ENCODE results near the gene MINDY4. TPM values are rescaled to one million over a fixed set of nuclear protein-coding genes. Genes with fewer than 3 reads are reported as not detected.

Gene MINDY4
- total RNA-seq, 2 donors from 2014 or later = 13.9 to 18.4 TPM

DNA sequence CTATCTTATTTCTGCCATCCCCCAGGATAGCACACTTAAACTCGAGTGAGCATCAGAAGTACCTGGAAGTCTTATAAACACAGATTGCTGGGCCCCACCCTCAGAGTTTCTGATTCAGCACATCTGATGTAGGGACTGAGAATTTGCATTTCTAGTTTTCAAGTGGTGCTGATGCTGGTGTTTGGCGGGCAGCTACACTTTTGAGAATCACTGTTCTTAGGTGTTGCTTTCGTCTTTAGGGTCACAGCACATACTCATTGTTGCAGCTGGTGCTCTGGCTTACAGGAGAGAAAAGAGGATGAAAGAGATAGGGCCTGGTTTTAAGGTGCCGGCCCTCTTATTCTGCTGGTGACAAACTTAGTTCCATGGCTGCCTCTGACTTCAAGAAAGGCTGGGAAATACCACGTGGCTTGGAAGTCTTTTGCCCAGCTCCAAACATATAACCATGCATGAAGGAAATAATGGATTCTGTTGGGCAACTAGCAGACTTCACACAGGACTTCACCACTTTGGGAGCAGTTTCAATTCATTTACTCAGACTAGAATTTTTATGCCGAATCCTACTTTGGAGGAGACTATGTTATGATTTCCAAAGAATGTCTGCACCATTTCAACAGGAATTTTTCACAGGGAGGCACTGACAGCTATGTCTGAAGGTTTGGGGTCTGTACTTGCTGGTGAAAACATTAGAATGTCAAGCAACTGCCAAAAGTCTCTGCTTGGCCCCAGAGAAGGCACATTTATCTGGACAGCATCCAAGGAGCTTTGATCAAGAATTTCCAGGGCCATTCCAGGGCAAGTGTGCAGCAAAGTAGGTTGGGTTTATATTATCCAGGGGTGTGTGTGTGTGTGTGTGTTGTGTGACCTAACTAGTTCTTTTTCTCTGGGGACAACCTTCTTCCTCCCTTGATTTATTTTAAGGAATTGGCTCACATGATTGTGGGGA is 6.9 kb upstream of the MINDY4 start:
- no peak for DNase-seq (ENCODE audit: low spot score)
- intact Hi-C loops (cut with DNase I) = no loop called here

- DNase-seq (ENCODE audit: low spot score) = no peak
- intact Hi-C loops (cut with DNase I) = no loop called here
Observed at GRCh38 chr7:30765408-30765807, 5.8 kb upstream of the MINDY4 start.

- no peak for DNase-seq (ENCODE audit: low spot score)
- intact Hi-C loops (cut with DNase I) = no loop called here
Observed at GRCh38 chr7:30770845-30771173, 408 bp upstream of the MINDY4 start.

- DNase-seq (ENCODE audit: low spot score) = no peak
- intact Hi-C loops (cut with DNase I) = no loop called here
Observed at GRCh38 chr7:30771880-30772425, 736 bp downstream of the MINDY4 start.

DNA sequence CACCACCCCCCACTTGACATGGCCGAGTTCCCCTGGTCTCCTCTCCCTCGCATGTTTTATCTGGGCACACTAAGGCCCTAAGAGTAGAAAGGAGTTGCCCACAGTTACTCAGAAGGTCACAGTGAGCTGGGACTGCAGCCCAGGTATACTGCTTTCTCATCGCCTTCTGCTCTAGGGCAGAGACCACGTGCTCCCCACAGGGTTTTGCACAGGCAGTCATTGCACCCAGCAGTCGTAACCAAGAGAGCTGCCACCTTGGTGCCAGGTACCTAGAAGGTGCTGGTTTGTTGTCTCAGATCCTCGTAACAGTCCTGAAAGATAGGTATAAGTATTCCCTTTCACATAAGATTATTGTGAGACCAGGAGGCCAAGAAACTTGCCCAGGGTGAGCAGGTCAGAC is 1.8 kb downstream of the MINDY4 start:
- intact Hi-C loops (cut with DNase I) = no loop called here
- no peak for DNase-seq (ENCODE audit: low spot score)

- intact Hi-C loops (cut with DNase I) = no loop called here
- DNase-seq (ENCODE audit: low spot score) = no peak
Observed at GRCh38 chr7:30775992-30776391, 4.8 kb downstream of the MINDY4 start.

- intact Hi-C loops (cut with DNase I) = no loop called here
- no peak for DNase-seq (ENCODE audit: low spot score)
Observed at GRCh38 chr7:30776971-30777370, 5.8 kb downstream of the MINDY4 start.

- intact Hi-C loops (cut with DNase I) = no loop called here
- no peak for DNase-seq (ENCODE audit: low spot score)
Observed at GRCh38 chr7:30778255-30779025, 7.2 kb downstream of the MINDY4 start.

DNA sequence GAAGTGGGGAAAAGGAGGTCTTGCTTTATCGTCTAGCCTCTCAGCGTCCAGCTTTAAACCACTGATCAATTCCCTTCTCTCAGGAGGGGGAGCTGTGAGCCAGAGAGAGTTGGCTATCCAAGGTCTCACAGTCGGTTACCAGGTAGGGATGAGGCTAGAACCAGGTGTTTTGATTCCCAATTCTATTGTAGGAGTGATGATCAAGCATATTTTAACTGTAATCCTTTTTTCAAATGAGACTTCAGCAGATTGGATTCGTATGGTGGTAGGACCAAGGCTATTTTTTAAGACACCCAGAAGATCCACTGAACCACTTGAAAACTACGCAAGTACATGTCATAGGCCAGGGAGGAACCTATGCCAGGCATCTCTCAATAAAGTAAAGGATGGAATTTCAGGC is 8.4 kb downstream of the MINDY4 start:
- no peak for DNase-seq (ENCODE audit: low spot score)
- intact Hi-C loops (cut with DNase I) = no loop called here

DNA sequence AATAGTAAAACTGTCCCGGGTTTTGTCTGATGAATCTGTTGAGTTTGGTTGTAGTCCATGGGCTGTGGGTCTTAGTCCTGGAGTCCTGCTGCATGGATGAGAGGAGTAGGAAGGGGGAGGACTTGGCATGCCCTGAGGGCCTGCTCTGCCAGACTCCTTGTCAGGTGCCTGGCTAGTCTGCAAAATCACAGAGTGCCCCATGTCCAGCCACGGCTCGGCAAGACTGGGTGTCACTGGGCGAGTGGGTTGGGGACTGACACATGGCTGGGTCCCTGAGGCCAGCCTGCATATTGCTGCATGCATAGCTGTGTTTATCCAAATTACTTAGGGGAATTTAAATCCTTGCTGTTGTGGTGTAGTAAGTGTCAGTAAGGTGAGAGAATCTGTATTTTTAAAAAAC is 9.7 kb downstream of the MINDY4 start:
- intact Hi-C loops (cut with DNase I) = no loop called here
- DNase-seq (ENCODE audit: low spot score) = no peak

- DNase-seq (ENCODE audit: low spot score) = no peak
- intact Hi-C loops (cut with DNase I) = no loop called here
Observed at GRCh38 chr7:30782690-30783089, 11.5 kb downstream of the MINDY4 start.

DNA sequence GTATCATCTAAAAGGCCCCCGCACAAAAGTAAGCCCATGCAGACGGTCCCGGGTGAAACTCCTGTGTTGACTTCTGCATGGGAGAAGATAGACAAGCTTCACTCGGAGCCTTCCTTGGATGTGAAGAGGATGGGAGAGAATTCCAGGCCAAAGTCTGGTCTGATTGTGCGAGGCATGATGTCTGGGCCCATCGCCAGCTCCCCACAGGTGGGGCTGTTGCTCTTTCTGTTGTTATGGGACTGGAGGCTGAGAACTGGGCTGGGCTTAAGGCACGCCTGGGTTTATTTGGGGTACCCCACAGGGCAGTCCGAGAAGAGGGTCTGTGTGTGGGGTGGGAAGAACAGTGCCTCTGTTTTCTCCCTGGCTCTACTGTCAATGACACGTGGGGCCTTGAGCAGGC is 14.6 kb downstream of the MINDY4 start:
- DNase-seq (ENCODE audit: low spot score) = no peak
- intact Hi-C loops (cut with DNase I) = no loop called here

DNA sequence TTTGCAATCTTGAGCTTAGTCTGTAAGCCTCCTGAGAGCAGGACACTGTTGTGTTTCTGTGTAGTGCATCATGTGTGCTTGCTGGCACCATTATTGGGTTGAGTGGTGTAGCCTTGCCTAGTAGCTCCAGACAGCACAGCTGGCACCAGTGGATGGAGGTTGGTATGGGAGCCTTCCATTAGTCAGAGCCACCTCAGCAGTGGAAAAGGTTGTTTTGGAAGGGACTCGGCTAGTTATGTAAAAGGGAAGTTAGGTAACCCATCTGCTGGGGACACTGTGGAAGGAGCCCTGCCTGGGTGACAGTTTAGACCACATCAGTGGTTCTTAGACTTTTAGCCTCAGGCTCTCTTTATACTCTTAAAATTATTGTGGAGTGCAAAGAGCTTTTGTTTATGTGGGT is 16.3 kb downstream of the MINDY4 start:
- intact Hi-C loops (cut with DNase I) = no loop called here

DNA sequence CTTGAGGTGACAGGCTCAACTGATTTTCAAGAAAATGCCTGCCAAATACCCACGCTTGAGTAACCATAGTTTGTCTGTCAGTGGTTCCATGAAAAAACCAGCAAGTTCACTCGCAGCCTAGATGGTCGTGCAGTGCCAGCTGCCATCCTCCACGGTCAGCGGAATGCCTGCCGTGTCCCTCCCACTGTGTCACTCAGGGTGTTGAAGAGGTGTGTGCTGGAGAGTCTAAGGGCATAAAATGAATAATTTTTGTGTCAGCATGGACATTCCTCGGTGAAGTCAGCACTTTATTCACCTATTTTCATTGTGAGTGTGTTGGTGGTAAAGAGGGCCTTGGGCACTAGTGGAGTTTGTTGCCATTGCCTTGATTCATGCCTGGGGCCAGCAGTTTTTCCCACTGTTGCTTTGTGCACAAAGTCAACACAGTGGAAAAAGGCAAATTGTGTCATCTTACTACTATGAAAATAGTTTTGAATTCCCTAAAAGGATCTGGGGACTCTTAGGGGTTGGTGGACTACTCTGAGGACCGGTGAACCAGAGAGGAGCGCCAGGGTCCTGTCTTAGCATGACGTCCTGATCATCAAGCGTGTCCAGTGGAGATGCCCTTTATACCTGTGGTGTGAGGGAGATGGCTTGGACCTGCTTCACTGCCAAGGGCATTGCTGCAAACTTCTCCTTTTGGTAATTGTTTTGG is 17.6 kb downstream of the MINDY4 start:
- no peak for DNase-seq (ENCODE audit: low spot score)
- intact Hi-C loops (cut with DNase I) = no loop called here

More for the DNA sequence above, 16.3 kb downstream of the MINDY4 start:
- DNase-seq (ENCODE audit: low spot score) = no peak

DNA sequence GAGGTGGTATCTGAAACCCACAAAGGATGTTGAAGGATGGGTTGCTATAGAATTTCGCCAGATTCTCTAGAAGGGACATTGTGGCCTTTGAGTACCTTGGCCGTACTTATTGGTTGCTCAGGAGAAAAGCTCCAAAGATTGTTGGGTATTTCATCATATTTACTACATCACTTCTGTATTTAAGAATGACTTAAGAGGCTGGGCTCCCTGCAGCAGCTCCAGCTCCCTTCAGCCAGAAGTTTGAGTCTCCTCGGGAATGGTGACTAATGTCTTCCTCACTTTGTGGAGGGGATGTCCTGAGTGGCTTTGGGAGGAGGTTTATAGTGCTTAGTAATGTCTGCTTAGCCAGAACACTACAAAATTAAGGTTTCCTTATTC is 18.1 kb downstream of the MINDY4 start:
- no peak for DNase-seq (ENCODE audit: low spot score)
- intact Hi-C loops (cut with DNase I) = no loop called here

DNA sequence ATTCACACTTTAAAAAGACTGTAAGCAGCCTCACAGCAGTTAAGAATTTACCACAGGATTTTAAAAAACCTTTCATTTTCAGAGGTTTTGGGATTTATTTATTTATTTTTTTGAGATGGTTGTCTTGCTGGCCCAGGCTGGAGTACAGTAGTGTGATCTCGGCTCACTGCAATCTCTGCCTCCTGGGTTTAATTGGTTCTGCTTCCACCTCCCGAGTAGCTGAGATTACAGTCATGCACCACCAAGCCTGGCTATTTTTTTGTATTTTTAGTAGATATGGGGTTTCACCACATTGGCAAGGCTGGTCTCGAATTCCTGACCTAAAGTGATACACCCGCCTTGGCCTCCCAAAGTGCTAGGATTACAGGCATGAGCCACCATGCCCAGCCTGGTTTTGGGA is 19.1 kb downstream of the MINDY4 start:
- intact Hi-C loops (cut with DNase I) = loop anchor here in 1 of 2 donors (2.0 kb wide), 1 partner anchor 128 kb away; no protein-coding TSS in a partner anchor

DNA sequence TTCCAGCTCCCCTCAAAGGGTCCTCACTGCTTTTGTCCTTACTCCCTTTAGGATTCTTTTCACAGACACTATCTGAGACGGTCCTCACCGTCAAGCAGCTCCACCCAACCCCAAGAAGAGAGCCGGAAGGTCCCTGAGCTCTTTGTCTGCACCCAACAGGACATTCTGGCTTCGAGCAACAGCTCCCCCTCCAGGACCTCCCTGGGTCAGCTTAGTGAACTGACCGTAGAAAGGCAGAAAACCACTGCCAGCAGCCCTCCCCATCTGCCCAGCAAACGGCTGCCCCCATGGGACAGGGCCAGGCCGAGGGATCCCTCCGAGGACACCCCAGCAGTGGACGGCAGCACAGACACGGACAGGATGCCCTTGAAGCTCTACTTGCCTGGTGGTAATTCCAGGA is 19.9 kb downstream of the MINDY4 start:
- intact Hi-C loops (cut with DNase I) = loop anchor here in 1 of 2 donors (2.0 kb wide), 1 partner anchor 128 kb away; no protein-coding TSS in a partner anchor
- no peak for DNase-seq (ENCODE audit: low spot score)

More for the DNA sequence above, 19.1 kb downstream of the MINDY4 start:
- no peak for DNase-seq (ENCODE audit: low spot score)

- DNase-seq (ENCODE audit: low spot score) = no peak
- intact Hi-C loops (cut with DNase I) = no loop called here
Observed at GRCh38 chr7:30795161-30795948, 24.1 kb downstream of the MINDY4 start.
